Right lobe of liver (tissue), 6 donors: Measurements from ENCODE around the gene SNX3. TPM values are rescaled to one million over a fixed set of nuclear protein-coding genes. Genes with fewer than 3 reads are reported as not detected.

Source experiments
- ATAC-seq, 4 donors: fragments of 200-7000 bp; cut with Tn5 transposase; one replicate each; pipeline ENCODE4 v1.9.1; 2020; ENCODE audit warnings: mild to moderate bottlenecking in 4 of 4, moderate library complexity in 4 of 4
- DNase-seq, 3 donors: peaks; one replicate each; pipeline ENCODE4 v3.0.0-alpha.2; 2020
- H3K27ac ChIP-seq, 3 donors: fragments of 200-600 bp; one replicate each; pipeline ENCODE4 v1.8.0; 2022
- H3K27me3 ChIP-seq, 2 donors: fragments of 200-600 bp; one replicate each; pipeline ENCODE4 v1.8.0; 2022
- H3K36me3 ChIP-seq, 4 donors: fragments of 200-600 bp; sonication (generic) in 1 of 4; one replicate each; pipeline versions ENCODE4 v1.5.1 to v1.8.0; 2017 to 2022; ENCODE audit warnings: control low read depth in 1 of 4
- H3K4me1 ChIP-seq, 4 donors: fragments of 200-600 bp; sonication (generic) in 1 of 4; one replicate each; pipeline versions ENCODE4 v1.5.1 to v1.8.0; 2017 to 2022; ENCODE audit warnings: control low read depth in 1 of 4
- H3K4me3 ChIP-seq, 3 donors: fragments of 200-600 bp; one replicate each; pipeline ENCODE4 v1.8.0; 2022
- H3K9me3 ChIP-seq, 4 donors: fragments of 200-600 bp; sonication (generic) in 1 of 4; one replicate each; pipeline versions ENCODE4 v1.5.1 to v1.8.0; 2017 to 2022; ENCODE audit warnings: control low read depth in 1 of 4
- CTCF ChIP-seq, 4 donors: fragments of 200-600 bp in 3 of 4; fragments of 450-650 bp in 1 of 4; IDR thresholded peaks; one replicate each; pipeline versions ENCODE4 v1.5.1 to v1.8.0; 2016 to 2022; ENCODE audit warnings: antibody characterized with exemption in 4 of 4, mild to moderate bottlenecking in 2 of 4
- POLR2A ChIP-seq: fragments of 450-650 bp; IDR thresholded peaks from one replicate; pipeline ENCODE4 v1.6.1; 2017; ENCODE audit warnings: antibody characterized with exemption, mild to moderate bottlenecking
- WGBS: methylation state at CpG from one replicate; pipeline ENCODE4 v1.1.6; 2018; ENCODE audit warnings: low coverage, low lambda C conversion rate; ENCODE audit not compliant: insufficient coverage; ENCODE audit errors: missing lambda C conversion rate; 5-methylcytosine and 5-hydroxymethylcytosine counted together
- intact Hi-C, 2 donors: fragments of 100-400 bp; cut with DNase I; formaldehyde crosslinking; loops; one replicate each; pipeline versions ENCODE4 v1.11.2 to v1.14.1; 2022
- total RNA-seq, 6 experiments: library from RNA; depleted of rRNA in 2 of 6; stranded (reverse); fragments of >200 nt in 2 of 6; fragmentation: NEBNext Ultra II Directional in 3 of 6; extraction: Animal tissue kit (Norgen Biotek cat#: 25700) in 3 of 6; gene quantifications; one replicate each; pipeline versions ENCODE4 v1.1.0 to v1.2.4, GENCODE V29; 2016 to 2023
- donor health status: DM: no; HTN: yes; CAD: no.
- donor health status: DM: no; HTN: no; CAD: no.
- donor health status: DM: no; HTN: no; CAD: no.
- donor health status: DM: no; HTN: yes; CAD: no.
- donor health status: DM: no; HTN: yes; CAD: no.

The SNX3 gene
- total RNA-seq, 6 experiments from 2014 or later, result 76.8 to 191 (median 111) TPM

- Histone ChIP-seq H3K36me3 (no peaks in the 10 kb centered on the region), H3K4me3 (no peak overlapping the region), H3K9me3 (no peaks in the 10 kb centered on the region), H3K4me1 (peaks cover 0 to 10% (median 0%) of the 10 kb centered on the region in 4 donors), H3K27ac (no peak overlapping the region), H3K27me3 (no peaks in the 10 kb centered on the region)
- WGBS, result 77% methylated on average over 3 of the region's 4 CpGs
- DNase-seq (no peak), ATAC-seq (no peak)
- intact Hi-C loops, result no loop called here
- TF ChIP-seq CTCF (IDR thresholded peaks at IDR 0.05) (no peak), POLR2A (no peak)
Measured at GRCh38 chr6:108291091-108291490, 30.3 kb upstream of the SNX3 start.

- Histone ChIP-seq H3K9me3 (no peaks in the 10 kb centered on the region), H3K36me3 (no peaks in the 10 kb centered on the region), H3K27ac (no peak overlapping the region), H3K4me3 (no peak overlapping the region), H3K4me1 (peaks cover 0 to under 1% (median 0%) of the 10 kb centered on the region in 4 donors), H3K27me3 (no peaks in the 10 kb centered on the region)
- TF ChIP-seq CTCF (IDR thresholded peaks at IDR 0.05) (no peak), POLR2A (no peak)
- intact Hi-C loops, result no loop called here
- no peak for DNase-seq
- no peak for ATAC-seq
Measured at GRCh38 chr6:108288742-108289141, 27.9 kb upstream of the SNX3 start.

GRCh38 chr6:108287373-108287772, 26.5 kb upstream of the SNX3 start:
- Histone ChIP-seq H3K4me3 (no peak overlapping the region), H3K4me1 (no peaks in the 10 kb centered on the region), H3K9me3 (no peaks in the 10 kb centered on the region), H3K27ac (no peak overlapping the region), H3K27me3 (no peaks in the 10 kb centered on the region), H3K36me3 (no peaks in the 10 kb centered on the region)
- ATAC-seq (no peak), DNase-seq (no peak)
- 79% methylated on average over 2 of the region's 3 CpGs for WGBS
- intact Hi-C loops, result no loop called here
- no peak for TF ChIP-seq POLR2A
- TF ChIP-seq CTCF (IDR thresholded peaks at IDR 0.05), result no peak

- 79% methylated on average over 4 of the region's 4 CpGs for WGBS
- no peak for TF ChIP-seq CTCF (IDR thresholded peaks at IDR 0.05)
- no peak for TF ChIP-seq POLR2A
Measured at GRCh38 chr6:108286366-108286765, 25.5 kb upstream of the SNX3 start.

GRCh38 chr6:108285381-108285780, 24.5 kb upstream of the SNX3 start:
- Histone ChIP-seq H3K4me1 (no peaks in the 10 kb centered on the region), H3K27ac (no peak overlapping the region), H3K36me3 (no peaks in the 10 kb centered on the region), H3K9me3 (no peaks in the 10 kb centered on the region), H3K27me3 (no peaks in the 10 kb centered on the region), H3K4me3 (no peak overlapping the region)
- ATAC-seq, result no peak
- DNase-seq, result no peak
- no peak for TF ChIP-seq POLR2A
- TF ChIP-seq CTCF (IDR thresholded peaks at IDR 0.05), result no peak
- intact Hi-C loops, result no loop called here

More at GRCh38 chr6:108286366-108286765, 25.5 kb upstream of the SNX3 start:
- H3K4me1 ChIP-seq, result no peaks in the 10 kb centered on the region
- no peaks in the 10 kb centered on the region for H3K9me3 ChIP-seq
- H3K4me3 ChIP-seq, result no peak overlapping the region
- no peaks in the 10 kb centered on the region for H3K27me3 ChIP-seq
- DNase-seq (no peak), ATAC-seq (no peak)
- H3K36me3 ChIP-seq, result no peaks in the 10 kb centered on the region
- no peak overlapping the region for H3K27ac ChIP-seq
- intact Hi-C loops, result no loop called here
